Coronary artery (tissue), 2 donors: ENCODE measurements around the gene ARSJ.

ENCODE experiments used
- DNase-seq: peaks from one replicate; pipeline ENCODE4 v3.0.0-alpha.2; 2017; ENCODE audit warnings: low spot score
- H3K27ac ChIP-seq, 2 donors: fragments of 200-600 bp; sonication (generic); one replicate each; pipeline ENCODE4 v1.5.1; 2016 to 2019
- H3K4me3 ChIP-seq: fragments of 200-600 bp; sonication (generic); 2 replicates; pipeline ENCODE4 v1.5.1; 2016; ENCODE audit warnings: mild to moderate bottlenecking, moderate library complexity
- TF ChIP-seq, protein P1 (sequence below): fragments of 200-600 bp; sonication (generic); IDR thresholded peaks from one replicate; pipeline ENCODE4 v1.5.1; 2019; ENCODE audit warnings: antibody characterized with exemption

The ARSJ gene

GRCh38 chr4:113921089-113921794, 58.2 kb downstream of the ARSJ start:
- TF ChIP-seq, protein P1, sequence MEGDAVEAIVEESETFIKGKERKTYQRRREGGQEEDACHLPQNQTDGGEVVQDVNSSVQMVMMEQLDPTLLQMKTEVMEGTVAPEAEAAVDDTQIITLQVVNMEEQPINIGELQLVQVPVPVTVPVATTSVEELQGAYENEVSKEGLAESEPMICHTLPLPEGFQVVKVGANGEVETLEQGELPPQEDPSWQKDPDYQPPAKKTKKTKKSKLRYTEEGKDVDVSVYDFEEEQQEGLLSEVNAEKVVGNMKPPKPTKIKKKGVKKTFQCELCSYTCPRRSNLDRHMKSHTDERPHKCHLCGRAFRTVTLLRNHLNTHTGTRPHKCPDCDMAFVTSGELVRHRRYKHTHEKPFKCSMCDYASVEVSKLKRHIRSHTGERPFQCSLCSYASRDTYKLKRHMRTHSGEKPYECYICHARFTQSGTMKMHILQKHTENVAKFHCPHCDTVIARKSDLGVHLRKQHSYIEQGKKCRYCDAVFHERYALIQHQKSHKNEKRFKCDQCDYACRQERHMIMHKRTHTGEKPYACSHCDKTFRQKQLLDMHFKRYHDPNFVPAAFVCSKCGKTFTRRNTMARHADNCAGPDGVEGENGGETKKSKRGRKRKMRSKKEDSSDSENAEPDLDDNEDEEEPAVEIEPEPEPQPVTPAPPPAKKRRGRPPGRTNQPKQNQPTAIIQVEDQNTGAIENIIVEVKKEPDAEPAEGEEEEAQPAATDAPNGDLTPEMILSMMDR: no peak
- no peak for DNase-seq
- no peak overlapping the region for H3K4me3 ChIP-seq
- no peak overlapping the region for H3K27ac ChIP-seq

DNA sequence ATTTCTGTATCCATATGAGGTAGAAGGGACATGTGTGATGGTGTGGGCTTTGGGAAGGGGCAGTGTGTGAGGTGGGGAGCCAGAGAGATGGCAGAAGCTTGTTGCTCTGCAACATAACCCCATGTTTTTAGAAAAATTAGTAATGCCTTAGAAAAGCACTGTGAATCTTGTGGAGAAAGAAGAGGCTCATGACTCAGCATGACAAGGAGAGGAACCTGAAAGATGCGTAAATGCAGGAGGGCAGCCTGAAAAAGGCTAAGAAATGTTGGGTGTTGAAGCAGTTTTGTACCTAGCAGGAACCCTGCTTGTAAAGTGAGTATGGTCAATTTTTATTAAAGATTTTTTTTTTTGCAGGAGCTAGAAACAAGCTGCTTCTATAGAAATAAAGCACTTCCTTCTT, 59.8 kb downstream of the ARSJ start:
- DNase-seq: no peak
- H3K27ac ChIP-seq: no peak overlapping the region
- no peak overlapping the region for H3K4me3 ChIP-seq
- TF ChIP-seq, protein P1: no peak

- H3K4me3 ChIP-seq: no peak overlapping the region
- no peak for DNase-seq
- TF ChIP-seq, protein P1: no peak
- H3K27ac ChIP-seq: no peak overlapping the region
Measured at GRCh38 chr4:113919145-113919544, 60.3 kb downstream of the ARSJ start.

- DNase-seq: no peak
- H3K27ac ChIP-seq: no peak overlapping the region
- H3K4me3 ChIP-seq: no peak overlapping the region
- TF ChIP-seq, protein P1: no peak
Measured at GRCh38 chr4:113908829-113909228, 70.6 kb downstream of the ARSJ start.

DNA sequence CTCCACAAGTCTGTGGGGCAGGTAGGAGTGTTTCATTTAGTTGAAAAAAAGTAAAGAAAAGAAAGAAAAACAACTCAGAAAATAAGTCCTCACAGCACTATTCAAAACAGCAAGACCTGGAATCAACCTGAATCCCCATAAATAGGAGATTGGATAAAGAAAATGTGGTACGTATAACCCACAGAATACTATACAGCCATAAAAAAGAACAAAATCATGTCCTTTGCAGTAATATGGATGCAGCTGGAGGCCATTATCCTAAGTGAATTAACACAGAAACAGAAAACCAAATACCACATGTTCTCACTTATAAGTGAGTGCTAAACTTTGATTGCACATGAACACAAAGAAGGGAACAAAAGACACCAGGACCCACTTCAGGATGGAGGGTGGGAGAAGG, 71.9 kb downstream of the ARSJ start:
- TF ChIP-seq, protein P1: no peak
- H3K4me3 ChIP-seq: no peak overlapping the region
- DNase-seq: no peak
- no peak overlapping the region for H3K27ac ChIP-seq

DNA sequence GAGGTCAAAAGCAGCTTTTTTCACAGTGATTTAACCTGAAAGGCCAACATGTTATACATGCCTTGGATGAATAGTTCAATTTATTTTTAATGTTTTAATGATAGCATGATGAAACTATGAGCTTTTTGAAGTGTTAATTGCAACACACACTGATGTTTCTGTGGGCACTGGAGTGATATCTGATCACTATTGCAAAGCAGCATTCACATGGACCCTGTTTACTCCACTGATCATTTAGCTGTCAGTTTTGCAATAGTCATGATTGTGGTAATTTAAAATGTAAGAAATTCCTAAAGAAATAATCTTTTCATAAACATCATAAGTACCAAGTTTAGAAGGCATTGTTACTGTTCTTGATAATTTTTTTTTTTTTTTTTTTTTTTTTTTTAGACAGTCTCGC, 74.1 kb downstream of the ARSJ start:
- no peak overlapping the region for H3K4me3 ChIP-seq
- TF ChIP-seq, protein P1: no peak
- DNase-seq: no peak
- no peak overlapping the region for H3K27ac ChIP-seq

DNA sequence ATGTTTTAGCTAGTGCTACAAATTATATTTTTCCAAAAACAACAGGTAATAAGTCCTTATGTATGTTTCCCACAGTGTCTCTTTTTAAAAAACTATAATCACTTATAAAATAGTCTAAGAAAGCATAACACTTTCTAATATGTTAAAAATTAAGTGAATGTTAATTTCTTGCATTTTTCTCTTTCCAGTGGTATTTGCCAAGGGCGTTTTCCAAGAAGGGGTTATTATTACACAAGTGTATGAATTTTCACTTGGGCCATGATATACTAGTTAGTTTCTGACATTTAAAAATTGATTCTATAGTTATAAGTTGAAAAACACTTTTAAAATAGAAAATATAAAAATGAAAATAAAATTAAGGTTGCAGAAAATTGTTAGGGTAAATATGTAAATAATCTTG, 74.6 kb downstream of the ARSJ start:
- TF ChIP-seq, protein P1: no peak
- Histone ChIP-seq H3K27ac (no peak overlapping the region), H3K4me3 (no peak overlapping the region)
- DNase-seq: no peak
